ENCODE results near the gene DMKN.
"Not testable (repeated sequence)": the region's sequence is repeated elsewhere in the genome, so short reads cannot be mapped to it uniquely, and the experiment has no call there.

DMKN gene

GRCh38 chr19:35498220-35498619 is 15.2 kb downstream of the DMKN start:
- DNase-seq (ENCODE audit: low spot score) = no peak

- DNase-seq (ENCODE audit: low spot score) = no peak
Measured at GRCh38 chr19:35497406-35497805, 16.0 kb downstream of the DMKN start.

GRCh38 chr19:35495107-35496064 is 18.1 kb downstream of the DMKN start:
- DNase-seq (ENCODE audit: low spot score) = peak; percentile 89

GRCh38 chr19:35493971-35494370 is 19.5 kb downstream of the DMKN start:
- DNase-seq (ENCODE audit: low spot score) = no peak

GRCh38 chr19:35491836-35492360 is 21.6 kb downstream of the DMKN start:
- no peak for DNase-seq (ENCODE audit: low spot score)

- no peak for DNase-seq (ENCODE audit: low spot score)
Measured at GRCh38 chr19:35490364-35490763, 23.1 kb downstream of the DMKN start, which contains the start of gene KRTDAP. Gene KRTDAP (minus strand): TSS chr19:35490464. CDS start chr19:35490442, 22 bp downstream.

- DNase-seq (ENCODE audit: low spot score) = no peak
Measured at GRCh38 chr19:35488677-35489076, 24.8 kb downstream of the DMKN start.

GRCh38 chr19:35487656-35488182 is 25.7 kb downstream of the DMKN start:
- DNase-seq (ENCODE audit: low spot score) = no peak

GRCh38 chr19:35486268-35486708 is 27.2 kb downstream of the DMKN start:
- DNase-seq (ENCODE audit: low spot score) = no peak

- DNase-seq (ENCODE audit: low spot score) = no peak
Measured at GRCh38 chr19:35484252-35485036, 29.0 kb downstream of the DMKN start.

GRCh38 chr19:35483089-35483488 is 30.4 kb downstream of the DMKN start:
- no peak for DNase-seq (ENCODE audit: low spot score)

- no peak for DNase-seq (ENCODE audit: low spot score)
Measured at GRCh38 chr19:35478794-35479677, 34.4 kb downstream of the DMKN start.

GRCh38 chr19:35476149-35476548 is 37.3 kb downstream of the DMKN start:
- DNase-seq (ENCODE audit: low spot score) = no peak

- DNase-seq (ENCODE audit: low spot score) = not testable (repeated sequence)
Measured at GRCh38 chr19:35474594-35474993, 38.9 kb downstream of the DMKN start.

GRCh38 chr19:35474104-35474503 is 39.3 kb downstream of the DMKN start:
- no peak for DNase-seq (ENCODE audit: low spot score)

- DNase-seq (ENCODE audit: low spot score) = no peak
Measured at GRCh38 chr19:35471946-35472345, 41.5 kb downstream of the DMKN start.

GRCh38 chr19:35471075-35471474 is 42.4 kb downstream of the DMKN start:
- not testable (repeated sequence) for DNase-seq (ENCODE audit: low spot score)

- no peak for DNase-seq (ENCODE audit: low spot score)
Measured at GRCh38 chr19:35470128-35470527, 43.3 kb downstream of the DMKN start.

GRCh38 chr19:35468637-35469036 is 44.8 kb downstream of the DMKN start:
- DNase-seq (ENCODE audit: low spot score) = peak; percentile 45

GRCh38 chr19:35466259-35466658 is 47.2 kb downstream of the DMKN start:
- no peak for DNase-seq (ENCODE audit: low spot score)

- not testable (repeated sequence) for DNase-seq (ENCODE audit: low spot score)
Measured at GRCh38 chr19:35462956-35463355, 50.5 kb downstream of the DMKN start.
